B cell (primary cell): Measurements from ENCODE around the gene BCL2. TPM values are rescaled to one million over a fixed set of nuclear protein-coding genes. Genes with fewer than 3 reads are reported as not detected.

Experiments used
- ATAC-seq: fragments of 200-7000 bp; cut with Tn5 transposase; one replicate; pipeline ENCODE4 v1.10.0; 2021; ENCODE audit warnings: low read depth, mild to moderate bottlenecking, moderate number of reproducible peaks, moderate library complexity
- CTCF ChIA-PET: fragments of 350-600 bp; sonication (Branson Sonifier 250); formaldehyde crosslinking; loops from one replicate; lab custom pipeline; 2021; ENCODE audit warnings: antibody characterized with exemption, inconsistent platforms; lab: Charles Lee
- POLR2A ChIA-PET: fragments of 350-600 bp; sonication (Branson Sonifier 250); formaldehyde crosslinking; loops from one replicate; lab custom pipeline; 2021; ENCODE audit warnings: antibody characterized with exemption; lab: Charles Lee
- DNase-seq: peaks from one replicate; pipeline ENCODE4 v3.0.0; 2013
- H2AFZ ChIP-seq: 2 replicates; pipeline ENCODE4 v1.6.1; 2012; ENCODE audit warnings: mild to moderate bottlenecking, low read depth, low read length; ENCODE audit not compliant: insufficient read depth, poor library complexity, severe bottlenecking
- H3K27ac ChIP-seq, 2 donors: 1 replicate in 1 of 2; 2 replicates in 1 of 2; pipeline ENCODE4 v1.5.1; 2012 to 2013; ENCODE audit warnings: low read length in 2 of 2, mild to moderate bottlenecking in 2 of 2, moderate library complexity in 1 of 2
- H3K27me3 ChIP-seq, 4 experiments: fragments of 200-600 bp in 1 of 4; sonication (generic) in 1 of 4; replicated peaks in 1 of 4; 1 replicate in 2 of 4; 2 replicates in 2 of 4; pipeline versions ENCODE4 v1.6.1 to v1.7.0; 2013 to 2016; ENCODE audit warnings: low read length in 3 of 4, mild to moderate bottlenecking in 2 of 4, mixed read lengths in 1 of 4, moderate library complexity in 1 of 4; ENCODE audit not compliant: insufficient read depth in 4 of 4, control insufficient read depth in 3 of 4; ENCODE audit errors: control extremely low read depth in 1 of 4
- H3K36me3 ChIP-seq, 2 experiments: replicated peaks in 1 of 2; 1 replicate in 1 of 2; 2 replicates in 1 of 2; pipeline versions ENCODE4 v1.6.1 to v1.7.1; 2013; ENCODE audit warnings: low read length in 1 of 2; ENCODE audit not compliant: insufficient read depth in 2 of 2, control insufficient read depth in 1 of 2; ENCODE audit errors: control extremely low read depth in 1 of 2, extremely low read depth in 1 of 2
- H3K4me1 ChIP-seq, 2 donors: fragments of 200-600 bp in 1 of 2; sonication (generic) in 1 of 2; 1 replicate in 1 of 2; 2 replicates in 1 of 2; pipeline versions ENCODE4 v1.5.1 to v1.6.1; 2013 to 2017; ENCODE audit warnings: low read length in 2 of 2; ENCODE audit not compliant: control insufficient read depth in 2 of 2, insufficient read depth in 2 of 2
- H3K4me2 ChIP-seq: replicated peaks from 2 replicates; pipeline ENCODE3; 2012; ENCODE audit warnings: mild to moderate bottlenecking, low read depth, low read length; ENCODE audit not compliant: poor library complexity, severe bottlenecking
- H3K4me3 ChIP-seq, 5 experiments: fragments of 200-600 bp in 1 of 5; sonication (generic) in 1 of 5; 1 replicate in 3 of 5; 2 replicates in 2 of 5; pipeline versions ENCODE4 v1.5.1 to v1.7.0; 2011 to 2016; ENCODE audit warnings: low read length in 4 of 5, mild to moderate bottlenecking in 4 of 5, low read depth in 2 of 5, control low read depth in 1 of 5, moderate library complexity in 1 of 5; ENCODE audit not compliant: insufficient read depth in 1 of 5; ENCODE audit errors: control extremely low read depth in 1 of 5, extremely low read depth in 1 of 5
- H3K79me2 ChIP-seq: fragments of 200-600 bp; sonication (generic); one replicate; pipeline ENCODE4 v1.6.0; 2016; ENCODE audit warnings: low read length; ENCODE audit not compliant: control insufficient read depth, insufficient read depth
- H3K9ac ChIP-seq: fragments of 200-600 bp; sonication (generic); 2 replicates; pipeline ENCODE4 v1.6.1; 2017; ENCODE audit warnings: mild to moderate bottlenecking, low read length, moderate library complexity
- H3K9me3 ChIP-seq, 3 donors: one replicate each; pipeline versions ENCODE4 v1.6.1 to v1.7.1; 2013; ENCODE audit warnings: low read length in 2 of 3; ENCODE audit not compliant: control insufficient read depth in 2 of 3, insufficient read depth in 1 of 3; ENCODE audit errors: control extremely low read depth in 1 of 3
- H4K20me1 ChIP-seq: 2 replicates; pipeline ENCODE4 v1.6.0; 2012; ENCODE audit warnings: mild to moderate bottlenecking, low read length; ENCODE audit not compliant: insufficient read depth, control insufficient read depth, poor library complexity, severe bottlenecking
- H3K27ac Mint-ChIP-seq: one replicate; pipeline ENCODE4 v1.8.0; 2021; ENCODE audit warnings: mixed read lengths
- H3K27me3 Mint-ChIP-seq: one replicate; pipeline ENCODE4 v1.8.0; 2021; ENCODE audit warnings: mixed read lengths
- H3K4me1 Mint-ChIP-seq: one replicate; pipeline ENCODE4 v1.8.0; 2021; ENCODE audit warnings: mixed read lengths
- H3K4me3 Mint-ChIP-seq: one replicate; pipeline ENCODE4 v1.8.0; 2021; ENCODE audit warnings: mixed read lengths
- H3K9me3 Mint-ChIP-seq: one replicate; pipeline ENCODE4 v1.8.0; 2022; ENCODE audit warnings: mixed read lengths; ENCODE audit not compliant: insufficient read depth
- CTCF ChIP-seq: fragments of 200-600 bp; IDR thresholded peaks from one replicate; pipeline ENCODE4 v1.8.0; 2022; ENCODE audit warnings: antibody characterized with exemption, mild to moderate bottlenecking
- EZH2 ChIP-seq: IDR thresholded peaks from 2 replicates; pipeline ENCODE4 v1.6.1; 2012; ENCODE audit warnings: borderline replicate concordance, low read depth, mild to moderate bottlenecking, moderate library complexity, low read length; ENCODE audit not compliant: insufficient read depth, poor library complexity, severe bottlenecking
- WGBS: methylation state at CpG from one replicate; pipeline ENCODE4 v1.1.5; 2013; ENCODE audit warnings: missing lambda C conversion rate; ENCODE audit not compliant: insufficient coverage; 5-methylcytosine and 5-hydroxymethylcytosine counted together
- intact Hi-C: fragments of 100-400 bp; cut with micrococcal nuclease; formaldehyde crosslinking; loops from one replicate; pipeline ENCODE4 v1.10.0; 2022
- polyA plus RNA-seq: library from polyadenylated mRNA; depleted of rRNA; stranded (reverse); fragments of >200 nt; gene quantifications from 2 replicates; pipeline ENCODE4 v1.2.3, GENCODE V29; 2012
- total RNA-seq, 2 donors: library from RNA; stranded (reverse); fragments of 120-200 nt in 1 of 2; gene quantifications; 1 replicate in 1 of 2; 2 replicates in 1 of 2; pipeline versions ENCODE4 v1.2.3 to v1.2.4, GENCODE V29; 2013 to 2022

Gene BCL2
- total and polyA plus RNA-seq, 2 donors (not counting 1 experiment from before 2014, with no cell fraction given): 27.6 to 144 TPM

GRCh38 chr18:63106727-63107126, 212.8 kb downstream of the BCL2 start:
- Mint-ChIP-seq H3K4me3 (peak overlapping the region; percentile 86), H3K27me3 (peaks cover 3% of the 10 kb centered on the region), H3K9me3 (no peaks in the 10 kb centered on the region), H3K4me1 (peaks cover 29% of the 10 kb centered on the region), H3K27ac (peak overlapping the region; percentile 82)
- WGBS: no CpG with 5 or more reads among the region's 3 CpGs
- TF ChIP-seq EZH2: no peak
- TF ChIP-seq CTCF: no peak
- DNase-seq: peak; percentile 42
- peak; percentile 22 for ATAC-seq
- H4K20me1 ChIP-seq: no peaks in the 10 kb centered on the region
- peak overlapping the region; percentile 72 for H3K4me2 ChIP-seq
- H3K4me1 ChIP-seq: peaks cover 27 to 31% of the 10 kb centered on the region in 2 donors
- CTCF ChIA-PET: interaction anchor here (1.2 to 1.4 kb wide), 2 partner anchors 89 to 215 kb away, joined by 3 to 4 read pairs; no protein-coding TSS in a partner anchor
- H3K9ac ChIP-seq: peak overlapping the region; percentile 53
- H3K36me3 ChIP-seq: no peaks in the 10 kb centered on the region
- no peaks in the 10 kb centered on the region for H3K79me2 ChIP-seq
- peak overlapping the region in 3 of 5 experiments; percentile 21 to 40 (median 31) for H3K4me3 ChIP-seq
- H2AFZ ChIP-seq: peak overlapping the region; percentile 78
- intact Hi-C loops: no loop called here
- POLR2A ChIA-PET: no interaction called here
- no peaks in the 10 kb centered on the region for H3K27me3 ChIP-seq
- H3K27ac ChIP-seq: peak overlapping the region; percentile 56 to 80
- peaks cover 0 to 6% (median 0%) of the 10 kb centered on the region in 3 donors for H3K9me3 ChIP-seq

- CTCF ChIA-PET: no interaction called here
- Histone ChIP-seq H3K79me2 (no peaks in the 10 kb centered on the region), H2AFZ (peak overlapping the region; percentile 78), H4K20me1 (no peaks in the 10 kb centered on the region), H3K9ac (peak overlapping the region; percentile 53), H3K27ac (peak overlapping the region; percentile 56 to 80), H3K36me3 (no peaks in the 10 kb centered on the region), H3K4me3 (peak overlapping the region in 1 of 5 experiments; percentile 40), H3K4me2 (peak overlapping the region; percentile 72), H3K9me3 (peaks cover 0 to 6% (median 0%) of the 10 kb centered on the region in 3 donors), H3K4me1 (peaks cover 26 to 28% of the 10 kb centered on the region in 2 donors), H3K27me3 (no peaks in the 10 kb centered on the region)
- Mint-ChIP-seq H3K9me3 (no peaks in the 10 kb centered on the region), H3K27me3 (peaks cover 3% of the 10 kb centered on the region), H3K4me3 (peak overlapping the region; percentile 86), H3K4me1 (peaks cover 28% of the 10 kb centered on the region), H3K27ac (peak overlapping the region; percentile 82)
- TF ChIP-seq CTCF (no peak), EZH2 (no peak)
- ATAC-seq (peak; percentile 75), DNase-seq (peak; percentile 72)
- WGBS: 36% methylated on average over 5 of the region's 14 CpGs
- POLR2A ChIA-PET: no interaction called here
- intact Hi-C loops: no loop called here
Measured at GRCh38 chr18:63105636-63106316, 213.8 kb downstream of the BCL2 start.
